Measurements from ENCODE around the gene DHRS1. TPM values are rescaled to one million over a fixed set of nuclear protein-coding genes. Genes with fewer than 3 reads are reported as not detected.

The DHRS1 gene
- total and polyA plus RNA-seq, 3 donors from 2014 or later, result 19.2 to 24.6 (median 22.5) TPM

DNA sequence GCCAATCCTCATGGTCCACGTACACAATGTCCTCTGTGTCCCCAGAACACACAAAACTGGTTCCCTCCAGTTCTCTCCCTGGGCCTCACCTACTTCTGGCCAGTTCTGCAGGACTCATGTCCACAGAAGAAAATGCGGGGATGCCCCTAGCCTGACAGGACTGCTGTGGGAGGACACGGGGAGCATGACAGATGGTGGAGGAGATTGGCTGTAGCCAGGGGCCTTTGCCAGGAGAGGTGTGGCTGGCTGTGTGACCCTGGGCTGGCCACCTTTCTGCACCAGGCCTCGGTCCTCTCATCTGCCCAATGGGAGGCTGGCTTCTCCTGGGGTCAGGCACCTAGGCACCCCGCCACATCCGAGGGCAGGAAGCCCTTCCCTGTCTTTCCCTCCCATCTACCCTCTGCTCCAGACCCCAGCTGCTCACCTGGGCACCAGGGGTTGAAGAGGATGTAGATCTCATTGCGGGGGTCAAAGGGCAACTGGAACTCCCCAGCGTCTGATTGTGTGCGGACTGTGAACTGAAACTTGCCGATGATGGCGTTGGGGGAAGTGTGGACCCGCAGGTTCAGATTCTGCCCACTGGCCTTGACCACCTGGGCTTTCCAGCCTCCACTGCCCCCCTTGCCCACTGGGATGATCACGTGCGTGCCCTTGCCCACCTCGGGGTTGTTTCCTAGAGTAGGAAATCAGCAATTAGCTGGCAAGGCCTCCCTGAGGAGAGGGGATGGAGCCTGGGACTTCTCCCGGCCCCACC is 39.4 kb downstream of the DHRS1 start:
- intact Hi-C loops (cut with DNase I; ENCODE audit: low total_unique reads), result no loop called here
- no peak for TF ChIP-seq POLR2A (IDR thresholded peaks at IDR 0.05)
- TF ChIP-seq CTCF (IDR thresholded peaks at IDR 0.05), result no peak
- Histone ChIP-seq H3K4me1 (no peaks in the 10 kb centered on the region), H3K36me3 (ENCODE audit: low read depth, missing control alignments) (no peaks in the 10 kb centered on the region), H3K4me3 (no peak overlapping the region), H3K27ac (no peak overlapping the region), H3K9me3 (no peaks in the 10 kb centered on the region), H3K27me3 (no peaks in the 10 kb centered on the region)
- no peak for DNase-seq
- 89% methylated on average over 12 to 16 of the region's 16 CpGs for WGBS, 2 donors

DNA sequence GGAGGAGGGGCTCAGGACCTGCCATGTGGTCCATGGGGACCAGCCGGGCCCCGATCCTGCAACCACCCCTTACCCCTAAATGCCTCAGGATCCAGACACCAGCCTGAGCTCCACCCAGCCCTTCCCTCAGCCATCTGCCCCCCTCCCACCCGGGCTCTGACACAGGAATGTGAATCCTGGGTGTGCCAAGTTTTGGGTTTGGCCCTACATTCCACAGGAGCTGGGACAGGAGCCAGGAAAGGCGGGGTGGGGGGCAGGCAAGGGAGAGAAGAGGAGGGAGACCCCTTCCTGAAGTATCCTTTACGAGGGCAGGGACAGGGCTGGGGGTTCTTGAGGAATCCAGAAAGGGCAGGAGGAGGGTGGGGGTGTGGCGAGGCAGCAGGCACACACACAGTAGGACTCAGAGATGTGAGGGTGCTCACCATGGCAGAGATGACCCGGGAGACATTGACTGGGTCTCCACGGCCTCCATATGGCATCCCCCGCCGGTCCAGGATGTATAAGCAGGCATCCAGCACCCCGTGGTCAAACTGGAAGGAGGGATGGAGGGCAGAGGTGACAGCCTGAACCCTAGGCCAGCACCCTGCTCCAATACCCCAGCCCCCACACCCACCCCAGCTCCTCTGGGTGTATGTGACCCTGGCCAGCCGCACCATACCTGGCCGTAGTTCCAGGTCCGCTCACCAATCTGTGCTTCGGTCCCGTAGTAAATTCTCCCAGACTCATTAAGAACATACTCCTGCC is 40.1 kb downstream of the DHRS1 start:
- intact Hi-C loops (cut with DNase I; ENCODE audit: low total_unique reads), result no loop called here
- Histone ChIP-seq H3K27me3 (no peaks in the 10 kb centered on the region), H3K36me3 (ENCODE audit: low read depth, missing control alignments) (no peaks in the 10 kb centered on the region), H3K4me1 (no peaks in the 10 kb centered on the region), H3K9me3 (no peaks in the 10 kb centered on the region), H3K27ac (no peak overlapping the region), H3K4me3 (no peak overlapping the region)
- no peak for DNase-seq
- TF ChIP-seq POLR2A (IDR thresholded peaks at IDR 0.05), result no peak
- TF ChIP-seq CTCF (IDR thresholded peaks at IDR 0.05), result no peak
- 85 to 90% methylated on average over 14 to 16 of the region's 16 CpGs for WGBS, 2 donors

- H3K9me3 ChIP-seq, result no peaks in the 10 kb centered on the region
- no peak for DNase-seq
- intact Hi-C loops (cut with DNase I; ENCODE audit: low total_unique reads), result no loop called here
- H3K27me3 ChIP-seq, result no peaks in the 10 kb centered on the region
- no peak for TF ChIP-seq POLR2A (IDR thresholded peaks at IDR 0.05)
- TF ChIP-seq CTCF (IDR thresholded peaks at IDR 0.05), result no peak
- no peaks in the 10 kb centered on the region for H3K4me1 ChIP-seq
- no peaks in the 10 kb centered on the region for H3K36me3 ChIP-seq (ENCODE audit: low read depth, missing control alignments)
- no peak overlapping the region for H3K27ac ChIP-seq
- 83 to 94% methylated on average over 5 to 18 of the region's 18 CpGs for WGBS, 2 donors
- no peak overlapping the region for H3K4me3 ChIP-seq
Observed at GRCh38 chr14:24258548-24259265, 40.9 kb downstream of the DHRS1 start.

GRCh38 chr14:24258119-24258518 is 41.5 kb downstream of the DHRS1 start:
- Histone ChIP-seq H3K27ac (no peak overlapping the region), H3K9me3 (no peaks in the 10 kb centered on the region), H3K36me3 (ENCODE audit: low read depth, missing control alignments) (no peaks in the 10 kb centered on the region), H3K4me1 (no peaks in the 10 kb centered on the region), H3K4me3 (no peak overlapping the region), H3K27me3 (no peaks in the 10 kb centered on the region)
- DNase-seq, result no peak
- intact Hi-C loops (cut with DNase I; ENCODE audit: low total_unique reads), result no loop called here
- 87 to 92% methylated on average over 6 to 9 of the region's 9 CpGs for WGBS, 2 donors
- no peak for TF ChIP-seq CTCF (IDR thresholded peaks at IDR 0.05)
- no peak for TF ChIP-seq POLR2A (IDR thresholded peaks at IDR 0.05)

All from testis (tissue), 3 donors.